HCT116 (cell line): Measurements from ENCODE around the gene TMC3. TPM values are rescaled to one million over a fixed set of nuclear protein-coding genes. Genes with fewer than 3 reads are reported as not detected.

Experiments used
- ATAC-seq: fragments of 200-7000 bp; cut with Tn5 transposase; 2 replicates; pipeline ENCODE4 v1.9.1; 2020; ENCODE audit warnings: mild to moderate bottlenecking, moderate library complexity
- BruUV-seq: library from RNA; stranded (reverse); fragments of 400-500 nt; replicated peaks from 2 replicates; lab custom pipeline; 2021; lab: Mats Ljungman, UMichigan
- CTCF ChIA-PET: fragments of 300-600 bp; sonication (Branson Sonifier 250); formaldehyde crosslinking; loops from one replicate; lab custom pipeline; 2021; ENCODE audit warnings: antibody characterized with exemption; lab: Charles Lee
- POLR2A ChIA-PET: fragments of 300-600, 350-600 bp; sonication (Branson Sonifier 250); formaldehyde crosslinking; loops from one replicate; lab custom pipeline; 2021; ENCODE audit warnings: antibody characterized with exemption; lab: Charles Lee
- RAD21 ChIA-PET, 2 experiments: fragments of 300-600 bp; sonication (Branson Sonifier 250); formaldehyde crosslinking; loops; one replicate each; lab custom pipeline; 2023; ENCODE audit warnings: low total read pairs in 2 of 2; ENCODE audit not compliant: uncharacterized antibody in 2 of 2, unreplicated experiment in 2 of 2, low non-redundant PET in 1 of 2; lab: Charles Lee
- DNase-seq: peaks from one replicate; pipeline ENCODE4 v3.0.0-alpha.2; 2010; ENCODE audit warnings: low read depth, low spot score
- H2AFZ ChIP-seq: fragments of 200-600 bp; shearing (Covaris generic), sonication (generic); 2 replicates; pipeline ENCODE4 v1.6.1; 2017; ENCODE audit warnings: low read depth, mixed run types, mixed read lengths, antibody characterized with exemption, low read length; ENCODE audit not compliant: poor library complexity, severe bottlenecking
- H3K27ac ChIP-seq: 2 replicates; pipeline ENCODE4 v1.5.1; 2012; ENCODE audit warnings: low read depth, low read length
- H3K27me3 ChIP-seq: fragments of 200-600 bp; sonication (generic); 2 replicates; pipeline ENCODE4 v1.6.1; 2016; ENCODE audit warnings: mixed run types, low read length, mixed read lengths; ENCODE audit not compliant: insufficient read depth
- H3K36me3 ChIP-seq, 2 experiments: fragments of 200-500 bp in 1 of 2; fragments of 200-600 bp in 1 of 2; sonication (Bioruptor generic) in 1 of 2; sonication (generic) in 1 of 2; 2 replicates each; pipeline versions ENCODE4 v1.5.1 to v1.6.1; 2014 to 2016; ENCODE audit warnings: low read length in 2 of 2, inconsistent platforms in 1 of 2, mixed read lengths in 1 of 2, mixed run types in 1 of 2; ENCODE audit not compliant: insufficient read depth in 2 of 2, control insufficient read depth in 1 of 2
- H3K4me1 ChIP-seq, 2 experiments: fragments of 200-600 bp in 1 of 2; sonication (generic) in 1 of 2; 2 replicates each; pipeline versions ENCODE4 v1.5.1 to v1.6.1; 2012 to 2017; ENCODE audit warnings: low read length in 2 of 2, inconsistent platforms in 1 of 2, mild to moderate bottlenecking in 1 of 2, mixed read lengths in 1 of 2, mixed run types in 1 of 2, moderate library complexity in 1 of 2; ENCODE audit not compliant: insufficient read depth in 2 of 2, control insufficient read depth in 1 of 2
- H3K4me2 ChIP-seq: fragments of 200-600 bp; sonication (generic); 2 replicates; pipeline ENCODE4 v1.6.1; 2017; ENCODE audit warnings: mixed run types, low read length, mixed read lengths
- H3K4me3 ChIP-seq, 2 experiments: fragments of 200-600 bp in 1 of 2; sonication (generic) in 1 of 2; replicated peaks in 1 of 2; 2 replicates each; pipeline ENCODE4 v1.5.1; 2011 to 2016; ENCODE audit warnings: low read length in 2 of 2, control low read depth in 1 of 2, low read depth in 1 of 2, mild to moderate bottlenecking in 1 of 2, mixed read lengths in 1 of 2, mixed run types in 1 of 2
- H3K79me2 ChIP-seq: fragments of 200-600 bp; sonication (generic); 2 replicates; pipeline ENCODE4 v1.6.1; 2017; ENCODE audit warnings: mild to moderate bottlenecking, mixed run types, low read length, moderate library complexity, mixed read lengths; ENCODE audit not compliant: insufficient read depth
- H3K9ac ChIP-seq: fragments of 200-600 bp; sonication (generic); 2 replicates; pipeline ENCODE4 v1.6.1; 2016; ENCODE audit warnings: low read length, mixed read lengths
- H3K9me2 ChIP-seq: fragments of 200-600 bp; sonication (generic), shearing (Covaris generic); 2 replicates; pipeline ENCODE4 v1.6.1; 2017; ENCODE audit warnings: mixed run types, mild to moderate bottlenecking, moderate library complexity; ENCODE audit not compliant: insufficient read depth
- H3K9me3 ChIP-seq, 2 experiments: fragments of 200-500 bp in 1 of 2; fragments of 200-600 bp in 1 of 2; sonication (Bioruptor generic) in 1 of 2; sonication (generic) in 1 of 2; 2 replicates each; pipeline ENCODE4 v1.6.1; 2014 to 2017; ENCODE audit warnings: low read length in 2 of 2, mixed read lengths in 2 of 2, inconsistent platforms in 1 of 2, low read depth in 1 of 2, mild to moderate bottlenecking in 1 of 2, mixed run types in 1 of 2, moderate library complexity in 1 of 2; ENCODE audit not compliant: control insufficient read depth in 1 of 2, insufficient read depth in 1 of 2
- H4K20me1 ChIP-seq: fragments of 200-600 bp; sonication (generic), shearing (Covaris generic); 2 replicates; pipeline ENCODE4 v1.6.1; 2017; ENCODE audit warnings: mixed run types, mild to moderate bottlenecking, moderate library complexity; ENCODE audit not compliant: insufficient read depth
- ATF3 ChIP-seq: IDR thresholded peaks from 2 replicates; pipeline ENCODE4 v1.6.1; 2012
- CBX3 ChIP-seq: IDR thresholded peaks from 2 replicates; pipeline ENCODE4 v1.6.1; 2012; ENCODE audit warnings: low read depth
- EGR1 ChIP-seq: IDR thresholded peaks from 2 replicates; pipeline ENCODE4 v1.6.1; 2012; ENCODE audit warnings: low read depth
- ELF1 ChIP-seq: IDR thresholded peaks from 2 replicates; pipeline ENCODE4 v1.6.1; 2012; ENCODE audit warnings: low read depth, borderline replicate concordance
- JUND ChIP-seq: IDR thresholded peaks from 2 replicates; pipeline ENCODE4 v1.6.1; 2012
- RAD21 ChIP-seq: IDR thresholded peaks from 2 replicates; pipeline ENCODE4 v1.6.1; 2012; ENCODE audit warnings: low read depth, mild to moderate bottlenecking
- REST ChIP-seq: IDR thresholded peaks from 2 replicates; pipeline ENCODE4 v1.6.1; 2012; ENCODE audit warnings: low read depth
- SIN3A ChIP-seq: IDR thresholded peaks from 2 replicates; pipeline ENCODE4 v1.6.1; 2012; ENCODE audit warnings: low read depth
- SP1 ChIP-seq: IDR thresholded peaks from 2 replicates; pipeline ENCODE4 v1.6.1; 2012; ENCODE audit warnings: low read depth
- TCF7L2 ChIP-seq: IDR thresholded peaks from 2 replicates; pipeline ENCODE4 v1.7.0; 2011; ENCODE audit warnings: borderline replicate concordance, inconsistent platforms; ENCODE audit not compliant: insufficient read depth, insufficient read length; ENCODE audit errors: extremely low read depth
- ZFX ChIP-seq: fragments of 450-650 bp; IDR thresholded peaks from 2 replicates; pipeline ENCODE4 v1.6.1; 2017
- ZNF274 ChIP-seq: fragments of 200-500 bp; sonication (Bioruptor generic); IDR thresholded peaks from 2 replicates; pipeline ENCODE4 v1.6.1; 2014; ENCODE audit warnings: mild to moderate bottlenecking, low read depth, low read length, inconsistent platforms
- intact Hi-C: fragments of 100-400 bp; cut with micrococcal nuclease; formaldehyde crosslinking; loops from 2 replicates; pipeline ENCODE4 v1.10.0; 2022
- total RNA-seq: library from RNA; stranded (reverse); gene quantifications from one replicate; pipeline ENCODE4 v1.2.1, GENCODE V29; 2021; ENCODE audit not compliant: unreplicated experiment
- TF ChIP-seq, protein P1 (sequence below): IDR thresholded peaks from 2 replicates; pipeline ENCODE4 v1.6.1; 2012
- TF ChIP-seq, protein P2 (sequence below), 3 experiments: fragments of 200-600 bp in 1 of 3; sonication (generic) in 1 of 3; IDR thresholded peaks in 2 of 3; conservative IDR thresholded peaks in 1 of 3; 2 replicates each; pipeline ENCODE4 v1.5.1; 2012 to 2017; ENCODE audit warnings: low read depth in 2 of 3, low read length in 2 of 3, antibody characterized with exemption in 1 of 3, borderline replicate concordance in 1 of 3, control low read depth in 1 of 3, mild to moderate bottlenecking in 1 of 3, mixed read lengths in 1 of 3, mixed run types in 1 of 3, moderate library complexity in 1 of 3; ENCODE audit not compliant: insufficient read depth in 1 of 3

Gene TMC3
- total RNA-seq, 1 experiment from 2014 or later = not detected

DNA sequence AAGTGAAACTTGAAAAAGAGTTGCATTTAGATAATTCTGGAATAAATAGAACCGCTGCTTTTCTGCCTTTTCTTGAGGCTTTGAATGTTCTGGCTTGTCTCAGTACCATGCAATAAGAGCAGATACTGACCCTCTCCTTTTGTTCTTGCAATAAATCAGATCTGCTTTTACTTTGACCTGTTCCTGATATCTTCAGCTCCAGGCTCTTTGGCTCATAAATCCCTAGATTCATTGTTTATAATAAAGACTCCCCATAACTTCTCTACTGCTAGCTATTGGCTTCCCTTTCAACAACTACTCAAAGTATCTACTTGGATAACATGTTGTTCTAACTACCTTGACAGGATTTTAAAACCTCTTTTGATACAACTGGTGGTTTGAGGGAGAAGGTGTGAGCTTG is 47.4 kb upstream of the TMC3 start:
- POLR2A ChIA-PET = no interaction called here

More for the DNA sequence above, 47.4 kb upstream of the TMC3 start:
- Histone ChIP-seq H4K20me1 (no peaks in the 10 kb centered on the region), H3K27ac (no peak overlapping the region), H3K4me3 (no peak overlapping the region), H3K4me1 (no peaks in the 10 kb centered on the region), H3K9me2 (no peaks in the 10 kb centered on the region), H3K4me2 (no peak overlapping the region), H3K9ac (no peak overlapping the region), H3K9me3 (no peaks in the 10 kb centered on the region), H2AFZ (no peak overlapping the region), H3K79me2 (no peaks in the 10 kb centered on the region), H3K27me3 (peaks cover 4% of the 10 kb centered on the region; the same call in 1 of the 2 replicates), H3K36me3 (no peaks in the 10 kb centered on the region)
- ATAC-seq (no peak), DNase-seq (no peak)
- TF ChIP-seq ATF3 = no peak
- TF ChIP-seq, protein P1, sequence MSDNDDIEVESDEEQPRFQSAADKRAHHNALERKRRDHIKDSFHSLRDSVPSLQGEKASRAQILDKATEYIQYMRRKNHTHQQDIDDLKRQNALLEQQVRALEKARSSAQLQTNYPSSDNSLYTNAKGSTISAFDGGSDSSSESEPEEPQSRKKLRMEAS = no peak
- TF ChIP-seq TCF7L2 = no peak
- no peak for TF ChIP-seq ZFX
- TF ChIP-seq RAD21 = no peak
- no peak for TF ChIP-seq SP1
- no peak for TF ChIP-seq REST
- TF ChIP-seq, protein P2, sequence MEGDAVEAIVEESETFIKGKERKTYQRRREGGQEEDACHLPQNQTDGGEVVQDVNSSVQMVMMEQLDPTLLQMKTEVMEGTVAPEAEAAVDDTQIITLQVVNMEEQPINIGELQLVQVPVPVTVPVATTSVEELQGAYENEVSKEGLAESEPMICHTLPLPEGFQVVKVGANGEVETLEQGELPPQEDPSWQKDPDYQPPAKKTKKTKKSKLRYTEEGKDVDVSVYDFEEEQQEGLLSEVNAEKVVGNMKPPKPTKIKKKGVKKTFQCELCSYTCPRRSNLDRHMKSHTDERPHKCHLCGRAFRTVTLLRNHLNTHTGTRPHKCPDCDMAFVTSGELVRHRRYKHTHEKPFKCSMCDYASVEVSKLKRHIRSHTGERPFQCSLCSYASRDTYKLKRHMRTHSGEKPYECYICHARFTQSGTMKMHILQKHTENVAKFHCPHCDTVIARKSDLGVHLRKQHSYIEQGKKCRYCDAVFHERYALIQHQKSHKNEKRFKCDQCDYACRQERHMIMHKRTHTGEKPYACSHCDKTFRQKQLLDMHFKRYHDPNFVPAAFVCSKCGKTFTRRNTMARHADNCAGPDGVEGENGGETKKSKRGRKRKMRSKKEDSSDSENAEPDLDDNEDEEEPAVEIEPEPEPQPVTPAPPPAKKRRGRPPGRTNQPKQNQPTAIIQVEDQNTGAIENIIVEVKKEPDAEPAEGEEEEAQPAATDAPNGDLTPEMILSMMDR (IDR thresholded peaks at IDR 0.05 in 2 of 3, conservative IDR thresholded peaks at IDR 0.05 in 1 of 3; ENCODE audit: borderline replicate concordance in 1 of 3, insufficient read depth in 1 of 3, low read depth in 2 of 3, low read length in 2 of 3) = no peak
- no peak for TF ChIP-seq EGR1
- TF ChIP-seq ELF1 = no peak
- TF ChIP-seq ZNF274 = no peak
- TF ChIP-seq SIN3A = no peak
- TF ChIP-seq JUND = no peak
- TF ChIP-seq CBX3 = no peak
- intact Hi-C loops = no loop called here
- ChIA-PET CTCF (no interaction called here), RAD21 (no interaction called here)
- BruUV-seq = no TSS peak
